DMS53 treated with DMSO at 0.1 percent for 48 hours (cell line): ENCODE data around the gene HSPA1A.

ENCODE experiments used
- DNase-seq: peaks from one replicate; lab custom pipeline; 2025; ENCODE audit not compliant: unreplicated experiment; lab: John Stamatoyannopoulos, UW

HSPA1A gene

GRCh38 chr6:31815025-31815838 lies at the start of gene HSPA1A, which contains the start of gene HSPA1L:
HSPA1A (plus strand) TSS chr6:31815543; CDS start chr6:31815757, 214 bp downstream.
HSPA1L (minus strand) TSS chr6:31815283; CDS start chr6:31811972, 3,311 bp downstream.
- peak; percentile 94 for DNase-seq

GRCh38 chr6:31765559-31765909 lies 49.8 kb upstream of the HSPA1A start:
- DNase-seq = no peak

GRCh38 chr6:31765910-31766794 lies 49.2 kb upstream of the HSPA1A start:
- peak; percentile 44 for DNase-seq

DNA sequence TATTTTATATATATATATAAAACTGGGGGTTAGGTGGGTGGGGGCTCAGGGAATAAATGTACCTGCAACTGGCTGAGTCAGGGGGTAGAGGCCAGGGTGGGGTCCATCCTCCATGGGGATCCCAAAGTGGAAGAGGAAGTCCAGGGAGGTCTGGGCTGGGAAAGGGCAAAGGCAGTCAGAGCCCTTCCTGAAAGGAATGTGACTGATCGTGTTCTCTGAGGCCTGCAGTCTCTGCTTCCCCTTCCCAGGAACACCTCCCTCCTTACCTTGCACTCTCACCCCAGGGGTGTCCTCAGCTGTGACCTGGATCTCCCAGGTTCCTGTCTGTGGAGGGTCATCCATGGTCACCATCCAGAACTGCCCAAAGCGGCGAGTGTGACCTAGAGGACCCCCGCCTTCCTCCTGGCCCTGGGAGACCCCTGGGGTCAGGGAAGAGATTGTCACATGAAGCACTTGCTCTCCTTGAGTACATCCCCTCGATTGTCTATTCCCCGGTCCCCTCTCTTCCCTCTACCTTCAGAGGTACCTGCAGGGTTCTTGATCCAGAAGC lies 48.2 kb upstream of the HSPA1A start:
- DNase-seq = no peak

DNA sequence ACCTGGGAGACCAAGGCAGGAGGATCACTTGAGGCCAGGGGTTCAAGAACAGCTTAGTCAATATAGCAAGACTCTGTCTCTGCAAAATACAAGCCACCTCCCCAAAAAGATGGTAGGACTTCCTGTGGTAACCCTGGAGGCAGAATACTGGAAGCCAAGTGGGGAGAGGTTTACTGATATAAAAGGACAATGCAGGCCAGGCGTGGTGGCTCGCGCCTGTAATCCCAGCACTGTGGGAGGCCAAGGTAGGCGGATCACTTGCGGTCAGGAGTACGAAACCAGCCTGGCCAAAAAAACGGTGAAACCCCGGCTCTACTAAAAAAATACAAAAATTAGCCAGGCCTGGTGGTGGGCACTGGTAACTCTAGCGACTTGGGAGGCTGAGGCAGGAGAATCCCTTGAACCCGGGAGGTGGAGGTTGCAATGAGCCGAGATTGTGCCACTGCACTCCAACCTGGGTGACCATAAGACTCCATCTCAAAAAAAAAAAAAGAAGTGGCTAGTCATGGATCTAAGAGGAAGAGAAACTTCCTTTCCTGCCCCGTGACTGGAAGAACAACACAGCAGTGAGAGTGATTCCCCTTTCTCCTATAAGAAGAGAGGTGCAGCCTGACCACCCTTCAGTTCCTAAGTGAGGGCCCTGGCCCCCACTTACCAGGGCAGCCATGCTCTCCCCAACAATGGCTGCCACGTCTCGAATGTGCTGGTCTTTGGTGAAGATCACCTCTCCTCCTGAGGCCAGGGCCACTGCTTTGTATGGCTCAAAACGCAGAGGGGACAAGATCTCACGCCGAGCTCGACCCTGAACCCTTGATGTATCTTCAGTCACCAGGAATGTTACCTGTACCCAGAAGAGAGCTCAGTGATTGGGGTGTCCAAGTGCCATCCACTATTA lies 46.7 kb upstream of the HSPA1A start:
- no peak for DNase-seq

DNA sequence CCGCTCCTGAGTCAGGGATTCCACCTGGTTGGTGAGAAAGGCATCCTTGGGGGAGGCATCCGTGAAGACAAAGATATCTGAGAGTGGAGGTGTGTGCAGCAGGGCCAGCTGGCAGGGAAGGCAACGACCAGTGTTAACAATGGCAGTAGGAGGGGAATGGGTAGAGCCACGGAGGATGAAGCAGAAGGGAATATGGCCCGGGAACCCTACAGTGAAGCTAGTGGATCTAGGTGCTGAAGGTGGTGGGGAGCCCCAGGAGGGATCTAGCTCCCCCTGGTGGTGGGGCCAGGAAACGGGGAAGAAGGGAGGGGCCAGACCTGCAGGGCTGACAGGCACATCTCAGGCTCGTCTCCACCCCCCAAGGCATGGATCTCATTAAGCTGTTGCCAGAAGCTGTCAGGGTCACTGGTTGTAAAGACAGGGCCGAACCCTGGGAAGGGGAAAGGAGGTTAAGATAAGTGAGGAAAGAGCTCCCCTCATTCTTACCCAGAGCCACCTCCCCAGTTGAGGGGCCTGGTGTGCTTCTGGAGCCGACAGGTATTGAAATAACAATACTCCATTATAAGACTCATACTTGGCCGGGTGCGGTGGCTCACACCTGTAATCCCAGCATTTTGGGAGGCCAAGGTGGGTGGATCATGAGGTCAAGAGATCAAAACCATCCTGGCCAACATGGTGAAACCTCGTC lies 45.5 kb upstream of the HSPA1A start:
- DNase-seq = peak; percentile 83

DNA sequence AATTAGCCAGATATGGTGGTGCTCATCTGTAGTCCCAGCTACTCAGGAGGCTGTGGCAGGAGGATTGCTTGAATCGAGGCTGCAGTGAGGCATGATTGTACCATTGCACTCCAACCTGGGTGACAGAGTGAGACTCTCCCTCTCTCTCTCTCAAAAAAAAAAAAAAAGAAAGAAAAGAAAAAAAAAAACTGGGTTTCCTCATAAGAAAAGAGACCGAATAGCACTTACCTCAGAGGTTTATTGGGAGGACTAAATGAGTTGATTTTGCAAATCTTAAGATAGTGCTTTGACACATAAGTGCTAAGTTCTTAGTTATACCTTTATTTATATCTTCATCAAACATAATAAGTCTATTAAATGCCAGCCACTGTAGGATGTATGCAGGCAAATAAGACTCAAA lies 44.5 kb upstream of the HSPA1A start:
- no peak for DNase-seq

GRCh38 chr6:31771992-31772358 lies 43.4 kb upstream of the HSPA1A start:
- DNase-seq = no peak

- DNase-seq = no peak
Observed at GRCh38 chr6:31775184-31775583, 40.2 kb upstream of the HSPA1A start.

- no peak for DNase-seq
Observed at GRCh38 chr6:31775633-31776484, 39.5 kb upstream of the HSPA1A start.

GRCh38 chr6:31776485-31776988 lies 38.8 kb upstream of the HSPA1A start:
- peak; percentile 74 for DNase-seq

DNA sequence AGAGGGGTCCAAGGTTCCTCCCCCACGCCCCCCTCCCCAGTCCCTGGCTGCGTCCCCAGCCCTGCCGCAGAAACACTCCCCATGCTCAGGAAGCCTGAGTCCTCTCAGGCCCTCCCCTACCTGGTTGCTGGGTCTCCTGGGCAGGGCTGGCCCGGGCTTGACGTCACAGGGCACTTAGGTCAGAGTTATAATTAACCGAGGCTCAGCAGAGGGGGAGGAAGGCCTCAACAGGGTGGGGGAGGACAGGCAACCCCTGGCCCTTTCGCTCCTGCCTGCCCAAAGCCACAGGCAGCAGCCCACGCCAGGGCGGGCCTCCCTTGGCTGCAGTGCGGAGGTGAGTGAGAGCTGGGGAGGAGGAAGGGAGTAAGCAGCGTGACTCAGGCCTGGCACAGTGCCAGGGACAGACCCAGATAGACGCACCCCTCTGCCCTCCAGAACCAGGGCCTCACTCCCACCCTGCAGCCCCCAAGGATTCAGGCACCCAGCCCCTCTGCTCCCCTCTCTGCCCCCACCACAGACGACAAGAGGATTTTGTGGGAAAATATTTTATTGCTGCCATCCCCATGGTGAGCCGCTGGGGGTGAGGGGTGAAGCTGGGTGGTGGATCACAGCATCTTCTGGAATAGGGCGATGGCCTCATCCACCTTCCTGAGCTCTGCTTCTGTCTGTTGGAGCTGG lies 38.2 kb upstream of the HSPA1A start, which contains the start of gene VWA7:
Gene VWA7 (minus strand): TSS at position 340 of the 678 bp plus-strand sequence. CDS start 549 bp downstream, outside the sequence.
- DNase-seq = peak; percentile 91

- DNase-seq = no peak
Observed at GRCh38 chr6:31777667-31778050, 37.7 kb upstream of the HSPA1A start.

- DNase-seq = no peak
Observed at GRCh38 chr6:31778193-31778592, 37.1 kb upstream of the HSPA1A start.

DNA sequence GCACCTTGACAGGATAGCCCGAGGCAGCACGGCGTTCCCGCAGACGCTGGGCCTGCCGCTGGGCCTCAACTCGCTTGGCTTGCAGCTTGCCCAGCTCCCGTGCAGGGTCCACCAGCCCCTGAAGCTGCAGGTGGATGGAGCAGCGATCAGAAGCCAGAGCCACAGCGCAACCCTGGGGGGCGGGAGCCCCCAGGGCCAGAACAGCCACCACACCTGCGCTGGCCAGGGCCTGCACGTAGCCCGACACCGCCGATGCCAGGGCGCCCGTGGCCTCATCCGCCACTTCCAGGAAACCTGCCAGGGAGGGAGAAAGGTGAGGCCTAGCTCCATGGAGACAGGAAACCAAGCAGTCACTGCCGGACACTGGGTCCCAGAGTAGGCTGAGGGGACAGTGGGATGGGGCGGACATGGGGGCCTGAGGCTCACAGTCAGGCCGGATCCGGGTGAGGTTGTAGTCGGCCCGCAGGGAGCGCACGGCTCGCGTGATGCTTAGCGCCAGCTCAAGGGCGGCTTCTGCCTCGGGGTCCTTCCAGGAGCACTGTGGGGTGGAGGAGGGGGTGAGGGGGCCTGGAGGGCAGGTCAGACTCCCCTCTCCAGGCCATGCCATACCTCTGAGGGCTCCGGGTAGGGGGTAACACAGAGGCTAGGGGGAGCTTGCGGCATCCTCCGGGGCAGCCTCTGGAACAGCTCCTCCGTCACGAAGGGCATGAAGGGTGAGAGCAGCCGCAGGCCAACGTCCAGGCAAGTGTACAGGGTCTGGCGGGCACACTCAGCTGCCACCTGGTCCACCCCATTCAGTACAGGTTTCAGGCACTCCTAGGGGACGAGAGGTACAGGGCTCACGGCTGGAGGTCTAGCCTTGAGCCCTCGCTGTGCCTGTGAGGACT lies 36.1 kb upstream of the HSPA1A start:
- no peak for DNase-seq

- no peak for DNase-seq
Observed at GRCh38 chr6:31779908-31780307, 35.4 kb upstream of the HSPA1A start.

DNA sequence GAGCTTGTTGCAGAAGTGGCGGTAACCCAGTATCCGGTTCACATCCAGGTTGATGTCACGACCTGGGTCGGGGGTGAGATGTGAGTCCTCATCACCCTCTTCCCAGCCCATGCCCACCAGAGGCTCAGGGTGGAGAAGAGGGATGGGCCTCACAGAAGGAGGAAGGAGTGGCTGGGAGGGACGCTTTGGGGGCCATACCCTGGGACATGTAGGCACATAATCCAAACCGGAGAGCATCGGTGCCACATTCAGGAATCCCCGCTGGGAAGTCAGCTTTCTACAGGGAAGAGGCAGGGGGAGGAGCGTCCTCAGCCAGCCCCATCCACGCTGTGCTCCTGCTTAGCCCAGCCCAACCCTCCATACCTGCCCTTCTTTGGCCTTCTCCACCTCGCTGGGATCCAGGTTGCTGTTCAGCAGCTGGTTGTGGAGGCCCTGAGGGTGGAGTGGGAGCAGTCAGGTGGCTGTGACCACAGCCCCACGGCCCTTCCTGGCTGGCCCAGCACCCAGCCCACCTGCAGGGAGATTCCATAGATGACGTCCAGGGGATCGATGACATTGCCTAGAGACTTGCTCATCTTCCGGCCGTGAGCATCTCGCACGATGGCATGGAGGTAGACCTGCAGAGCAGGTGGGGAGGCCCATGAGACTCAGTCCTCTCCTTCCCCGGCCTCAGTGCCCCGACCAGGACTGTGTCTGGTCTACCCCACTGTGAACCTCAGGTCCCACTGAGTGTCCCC lies 34.7 kb upstream of the HSPA1A start:
- no peak for DNase-seq
